Stimulated activated CD4-positive, alpha-beta T cell treated with anti-CD3 and anti-CD28 coated beads, TNF-alpha, amount 100 ng/mL, for 24 hours (primary cell): ENCODE data around the gene TMEM205.
A peak's percentile ranks its signal among the peaks of the same experiment; 100 is the strongest.

Experiments used
- DNase-seq, 3 experiments: peaks; one replicate each; pipeline ENCODE4 v3.0.0-alpha.2; 2020; ENCODE audit warnings: low read depth in 3 of 3

TMEM205 gene

DNA sequence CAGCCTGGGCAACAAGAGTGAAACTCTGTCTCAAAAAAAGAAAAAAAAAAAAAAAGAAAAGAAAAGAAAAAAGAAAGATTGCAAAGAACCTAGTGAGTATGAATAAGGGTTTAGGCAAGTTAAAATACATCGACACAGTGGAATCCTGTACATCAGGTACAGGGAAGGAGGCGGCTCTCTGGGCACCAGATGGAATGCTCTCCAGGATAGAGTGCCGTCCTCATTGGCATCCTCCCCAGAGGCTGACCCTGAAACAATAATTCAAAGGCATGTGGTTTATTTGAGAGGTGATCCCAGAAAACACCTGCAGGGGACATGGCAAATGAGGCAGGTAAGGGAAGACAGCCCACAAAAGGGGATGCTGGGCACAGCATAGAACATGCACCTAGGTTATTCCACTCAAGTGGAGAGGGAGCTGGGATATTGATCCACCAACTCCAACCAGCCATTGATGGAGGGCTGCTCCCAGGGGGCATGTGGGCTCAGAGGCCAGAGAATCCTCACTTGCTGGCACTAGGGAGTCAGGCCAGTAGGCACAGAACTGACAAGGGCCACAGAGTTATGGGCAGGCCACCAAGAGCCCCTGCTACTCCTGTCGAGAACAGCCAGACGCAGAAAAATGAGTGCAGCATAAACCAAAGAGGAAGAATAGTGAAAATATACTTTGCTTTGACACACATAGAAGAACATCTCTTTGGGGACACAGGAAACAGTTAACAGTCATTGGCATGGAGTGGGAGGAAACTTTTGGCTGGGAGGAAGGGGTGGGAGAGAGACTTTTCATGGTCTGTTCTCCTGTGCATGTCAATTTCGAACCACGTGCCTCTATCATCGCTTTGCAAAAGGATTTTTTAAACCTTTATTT, 45.9 kb downstream of the TMEM205 start:
- DNase-seq, result no peak

DNA sequence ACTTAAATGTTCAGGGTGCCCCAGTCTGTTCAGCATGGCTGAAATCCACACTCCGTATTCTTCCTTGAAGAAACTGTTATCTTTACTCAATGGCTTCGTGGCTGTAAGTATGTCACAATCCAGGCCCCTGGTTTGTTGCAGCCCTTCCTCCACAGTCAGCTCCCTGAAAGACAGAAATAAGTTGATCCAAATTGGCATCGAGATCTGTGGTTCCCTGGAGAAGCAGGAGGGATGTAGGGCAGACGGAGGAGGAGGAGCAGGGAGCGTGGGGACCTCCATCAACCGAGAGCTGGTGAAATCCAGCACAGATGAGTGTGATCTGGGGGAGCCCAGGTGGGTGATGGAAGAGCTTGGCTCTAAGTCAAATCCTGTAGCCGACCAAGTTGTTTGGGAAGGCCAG, 49.8 kb downstream of the TMEM205 start:
- no peak for DNase-seq

DNA sequence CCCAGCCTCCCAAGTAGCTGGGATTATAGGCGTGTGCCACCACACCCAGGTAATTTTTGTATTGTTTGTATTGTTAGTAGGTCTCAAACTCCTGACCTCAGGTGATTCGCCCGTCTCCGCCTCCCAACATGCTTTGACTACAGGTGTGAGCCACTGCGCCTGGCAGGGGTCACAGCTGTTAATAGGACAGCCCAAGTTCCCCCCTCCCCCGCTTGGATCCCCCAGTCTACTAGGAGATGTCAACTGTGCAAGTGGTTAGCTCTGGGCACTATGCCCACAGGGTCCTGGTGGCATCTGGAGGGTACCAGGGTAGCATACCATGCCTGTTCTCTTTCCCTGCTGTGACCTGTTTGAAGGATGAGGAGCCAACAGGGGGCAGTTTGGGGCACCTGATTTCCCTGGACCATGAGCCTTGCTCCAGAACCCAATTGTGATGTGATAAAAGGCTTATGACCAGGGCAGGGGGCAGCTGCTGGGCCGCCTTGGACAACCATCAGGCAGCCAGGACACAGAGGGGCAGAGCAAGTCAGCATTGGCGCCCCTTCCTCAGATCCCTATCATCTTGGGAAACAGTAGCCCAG, 50.3 kb downstream of the TMEM205 start, which contains the start of gene TSPAN16:
Gene TSPAN16, plus strand, starts transcription at position 496 of the 581 bp plus-strand sequence. CDS start 138 bp downstream, outside the sequence.
- no peak for DNase-seq

DNA sequence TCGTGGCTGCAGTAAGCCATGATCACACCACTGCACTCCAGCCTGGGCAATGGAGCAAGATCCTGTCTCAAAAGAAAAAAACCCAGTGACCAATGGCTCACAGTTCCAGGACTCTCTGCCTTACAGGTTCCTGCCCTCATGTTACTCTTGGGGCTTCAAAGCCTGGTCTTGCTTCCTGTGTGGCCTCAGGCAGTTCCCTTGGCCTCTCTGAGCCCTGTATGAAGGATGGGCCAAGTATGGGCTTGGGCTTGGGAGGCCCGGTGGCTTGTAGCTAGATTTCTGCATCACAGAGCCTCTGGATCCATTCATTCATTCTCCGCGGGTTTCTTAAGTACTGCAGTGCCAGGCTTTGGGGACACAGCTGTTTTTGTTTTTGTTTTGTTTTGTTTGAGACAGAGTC, 50.9 kb downstream of the TMEM205 start:
- no peak for DNase-seq

DNA sequence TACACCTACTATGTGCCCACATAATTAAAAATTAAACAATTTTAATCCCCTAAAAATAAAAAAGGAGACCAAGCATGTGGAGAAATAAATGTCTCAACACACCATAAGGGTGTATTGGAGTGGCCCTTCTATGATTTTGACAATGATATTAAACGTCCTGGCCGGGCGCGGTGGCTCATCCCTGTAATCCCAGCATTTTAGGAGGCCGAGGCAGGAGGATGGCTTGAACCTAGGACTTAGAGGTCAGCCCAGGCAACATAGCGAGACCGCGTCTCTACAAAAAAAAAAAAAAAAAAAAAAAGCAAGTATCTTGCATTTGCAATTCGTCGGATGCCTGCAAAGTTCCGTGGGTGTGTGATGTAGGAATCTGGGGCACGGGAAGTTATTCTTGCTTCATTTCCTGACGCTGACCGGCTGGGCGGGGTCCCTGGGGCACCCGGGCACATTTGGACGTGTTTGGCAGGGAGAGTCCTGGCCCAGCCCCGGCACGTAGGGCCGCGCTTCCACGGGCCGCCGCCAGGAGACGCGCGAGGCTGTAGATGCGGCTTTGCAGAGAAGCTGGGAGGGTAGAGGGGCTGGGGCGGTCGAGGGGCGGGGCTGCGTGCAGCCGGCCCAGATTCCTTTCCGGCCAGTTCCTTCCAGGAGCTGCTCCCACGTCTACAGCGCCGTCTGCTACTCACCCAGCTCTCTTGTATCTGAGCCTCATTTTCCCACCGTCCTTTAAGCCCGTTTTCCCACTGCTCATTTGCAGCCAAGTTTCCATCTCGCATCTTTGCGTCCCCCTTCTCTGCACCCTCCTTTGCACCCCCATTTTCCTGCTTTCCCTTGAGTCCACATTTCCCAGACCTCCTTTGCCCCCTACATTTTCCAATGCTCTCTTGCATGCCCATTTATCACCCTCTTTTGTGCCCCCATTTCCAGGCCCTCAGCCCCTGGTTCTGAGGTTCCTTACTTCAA, 52.4 kb downstream of the TMEM205 start:
- peak; percentile 64 to 88 (median 68) for DNase-seq
